Osteoblast (primary cell): ENCODE data around the gene PTOV1. TPM values are rescaled to one million over a fixed set of nuclear protein-coding genes. Genes with fewer than 3 reads are reported as not detected.

Source experiments
- DNase-seq: peaks from one replicate; pipeline ENCODE4 v3.0.0; 2011; ENCODE audit warnings: low spot score, mixed read lengths; ENCODE audit not compliant: insufficient read length; ENCODE audit errors: missing footprints
- H2AFZ ChIP-seq: 2 replicates; pipeline ENCODE4 v1.6.0; 2011; ENCODE audit warnings: mild to moderate bottlenecking, low read length
- H3K27ac ChIP-seq: 2 replicates; pipeline ENCODE4 v1.5.1; 2011; ENCODE audit warnings: mild to moderate bottlenecking, low read depth, low read length, moderate library complexity
- H3K27me3 ChIP-seq: 2 replicates; pipeline ENCODE4 v1.6.0; 2012; ENCODE audit warnings: mild to moderate bottlenecking, control low read depth, inconsistent platforms, low read length, moderate library complexity; ENCODE audit not compliant: insufficient read depth
- H3K36me3 ChIP-seq: 2 replicates; pipeline ENCODE4 v1.5.1; 2011; ENCODE audit warnings: mild to moderate bottlenecking, low read length, control low read depth, moderate library complexity; ENCODE audit not compliant: insufficient read depth
- H3K4me1 ChIP-seq: 2 replicates; pipeline ENCODE4 v1.5.1; 2011; ENCODE audit warnings: mild to moderate bottlenecking, low read length, control low read depth, moderate library complexity; ENCODE audit not compliant: insufficient read depth
- H3K4me2 ChIP-seq: 2 replicates; pipeline ENCODE4 v1.6.0; 2011; ENCODE audit warnings: mild to moderate bottlenecking, low read length; ENCODE audit not compliant: insufficient read depth
- H3K4me3 ChIP-seq: fragments of 200-600 bp; sonication (generic); 3 replicates; pipeline ENCODE4 v1.5.1; 2012; ENCODE audit warnings: mild to moderate bottlenecking, low read length, inconsistent platforms; ENCODE audit not compliant: insufficient read depth
- H3K79me2 ChIP-seq: 2 replicates; pipeline ENCODE4 v1.6.0; 2012; ENCODE audit warnings: mild to moderate bottlenecking, low read length, control low read depth, inconsistent platforms; ENCODE audit not compliant: insufficient read depth
- H3K9me3 ChIP-seq: 2 replicates; pipeline ENCODE4 v1.5.1; 2011; ENCODE audit warnings: low read depth, low read length, control low read depth
- H4K20me1 ChIP-seq: 2 replicates; pipeline ENCODE4 v1.6.0; 2012; ENCODE audit warnings: mild to moderate bottlenecking, low read length, control low read depth; ENCODE audit not compliant: insufficient read depth
- CTCF ChIP-seq: IDR thresholded peaks from 2 replicates; pipeline ENCODE4 v1.5.1; 2011; ENCODE audit warnings: mild to moderate bottlenecking, low read depth, low read length, moderate library complexity; ENCODE audit errors: extremely low read depth
- total RNA-seq: library from RNA; depleted of rRNA; stranded (reverse); fragments of >200 nt; gene quantifications from 2 replicates; pipeline ENCODE4 v1.2.3, GENCODE V29; 2012

Gene PTOV1
- total RNA-seq, 1 donor: 39.4 TPM

- no peaks in the 10 kb centered on the region for H3K9me3 ChIP-seq
- no peak overlapping the region for H2AFZ ChIP-seq
- no peak for TF ChIP-seq CTCF
- peaks cover 43% of the 10 kb centered on the region for H3K79me2 ChIP-seq
- no peak overlapping the region for H3K4me2 ChIP-seq
- no peak overlapping the region for H3K4me3 ChIP-seq
- H4K20me1 ChIP-seq: peaks cover 39% of the 10 kb centered on the region
- no peaks in the 10 kb centered on the region for H3K27me3 ChIP-seq
- peaks cover 33% of the 10 kb centered on the region for H3K36me3 ChIP-seq
- peaks cover 36% of the 10 kb centered on the region for H3K4me1 ChIP-seq
- DNase-seq: no peak
- no peak overlapping the region for H3K27ac ChIP-seq
Observed at GRCh38 chr19:49854378-49855263, 3.7 kb downstream of the PTOV1 start.

- peaks cover 34% of the 10 kb centered on the region for H4K20me1 ChIP-seq
Observed at GRCh38 chr19:49855277-49855675, 4.3 kb downstream of the PTOV1 start.

GRCh38 chr19:49855676-49856573 is 5.0 kb downstream of the PTOV1 start:
- TF ChIP-seq CTCF: no peak
- Histone ChIP-seq H3K4me2 (no peak overlapping the region), H3K27ac (no peak overlapping the region), H3K4me1 (peaks cover 34% of the 10 kb centered on the region), H3K79me2 (peaks cover 36% of the 10 kb centered on the region), H3K36me3 (peaks cover 43% of the 10 kb centered on the region), H3K27me3 (no peaks in the 10 kb centered on the region), H3K4me3 (no peak overlapping the region), H2AFZ (no peak overlapping the region), H4K20me1 (peaks cover 39% of the 10 kb centered on the region), H3K9me3 (no peaks in the 10 kb centered on the region)
- DNase-seq: no peak

More at GRCh38 chr19:49855277-49855675, 4.3 kb downstream of the PTOV1 start:
- no peak overlapping the region for H3K4me2 ChIP-seq
- no peak overlapping the region for H2AFZ ChIP-seq
- H3K36me3 ChIP-seq: peaks cover 38% of the 10 kb centered on the region
- DNase-seq: no peak
- no peak overlapping the region for H3K4me3 ChIP-seq
- H3K4me1 ChIP-seq: peaks cover 35% of the 10 kb centered on the region
- peaks cover 36% of the 10 kb centered on the region for H3K79me2 ChIP-seq
- H3K27ac ChIP-seq: no peak overlapping the region
- no peaks in the 10 kb centered on the region for H3K9me3 ChIP-seq
- TF ChIP-seq CTCF: no peak
- no peaks in the 10 kb centered on the region for H3K27me3 ChIP-seq
